Esophagus muscularis mucosa (tissue), 4 donors: ENCODE results near the gene MT1G.

Experiments used
- CTCF ChIP-seq, 3 experiments: fragments of 200-600 bp in 2 of 3; fragments of 450-650 bp in 1 of 3; sonication (generic) in 2 of 3; IDR thresholded peaks; one replicate each; pipeline ENCODE4 v1.5.1; 2017 to 2019; ENCODE audit warnings: antibody characterized with exemption in 3 of 3, mild to moderate bottlenecking in 2 of 3, moderate library complexity in 1 of 3
- EP300 ChIP-seq: sonication (generic); formaldehyde crosslinking; IDR thresholded peaks from one replicate; pipeline ENCODE4 v1.6.1; 2017; ENCODE audit warnings: antibody characterized with exemption
- POLR2A ChIP-seq: fragments of 450-650 bp; IDR thresholded peaks from one replicate; pipeline ENCODE4 v1.6.1; 2017; ENCODE audit warnings: antibody characterized with exemption, moderate library complexity, mild to moderate bottlenecking, low read depth
- POLR2AphosphoS5 ChIP-seq, 2 donors: sonication (generic); formaldehyde crosslinking; IDR thresholded peaks; one replicate each; pipeline ENCODE4 v1.6.1; 2017; ENCODE audit warnings: antibody characterized with exemption in 2 of 2

- no peak for TF ChIP-seq CTCF (IDR thresholded peaks at IDR 0.05)
- TF ChIP-seq POLR2A = no peak
- no peak for TF ChIP-seq POLR2AphosphoS5 (IDR thresholded peaks at IDR 0.05)
- TF ChIP-seq EP300 = no peak
These were observed 18.0 kb downstream of the MT1G start for GRCh38 chr16:56649820-56650219.
